ENCODE data around the gene SLC50A1.

SLC50A1 gene

GRCh38 chr1:155135415-155136028 lies at the start of gene SLC50A1:
Gene SLC50A1 (plus strand): TSS chr1:155135852. CDS start chr1:155135912, 60 bp downstream.
- DNase-seq = peak; percentile 60

DNA sequence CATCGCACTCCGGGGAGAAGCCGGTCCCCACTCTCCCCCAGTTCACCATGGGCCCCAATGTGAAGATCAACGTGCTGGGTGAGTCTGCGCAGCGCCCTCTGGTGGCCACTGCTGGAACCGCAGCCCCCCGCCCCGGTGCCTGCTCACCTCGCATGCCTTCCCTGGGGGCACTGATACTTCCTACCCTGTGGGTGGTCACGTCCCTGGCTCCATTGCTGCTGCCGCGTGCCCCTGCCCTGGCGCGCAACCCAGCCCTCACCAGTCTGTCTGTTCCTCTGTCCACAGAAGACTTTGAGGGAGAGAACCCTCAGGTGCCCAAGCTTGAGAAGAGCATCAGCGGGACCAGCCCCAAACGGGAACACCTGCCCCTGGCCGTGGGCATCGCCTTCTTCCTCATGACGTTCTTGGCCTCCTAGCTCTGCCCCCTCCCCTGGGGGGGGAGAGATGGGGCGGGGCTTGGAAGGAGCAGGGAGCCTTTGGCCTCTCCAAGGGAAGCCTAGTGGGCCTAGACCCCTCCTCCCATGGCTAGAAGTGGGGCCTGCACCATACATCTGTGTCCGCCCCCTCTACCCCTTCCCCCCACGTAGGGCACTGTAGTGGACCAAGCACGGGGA lies 49.4 kb upstream of the SLC50A1 start:
- no peak for DNase-seq

DNA sequence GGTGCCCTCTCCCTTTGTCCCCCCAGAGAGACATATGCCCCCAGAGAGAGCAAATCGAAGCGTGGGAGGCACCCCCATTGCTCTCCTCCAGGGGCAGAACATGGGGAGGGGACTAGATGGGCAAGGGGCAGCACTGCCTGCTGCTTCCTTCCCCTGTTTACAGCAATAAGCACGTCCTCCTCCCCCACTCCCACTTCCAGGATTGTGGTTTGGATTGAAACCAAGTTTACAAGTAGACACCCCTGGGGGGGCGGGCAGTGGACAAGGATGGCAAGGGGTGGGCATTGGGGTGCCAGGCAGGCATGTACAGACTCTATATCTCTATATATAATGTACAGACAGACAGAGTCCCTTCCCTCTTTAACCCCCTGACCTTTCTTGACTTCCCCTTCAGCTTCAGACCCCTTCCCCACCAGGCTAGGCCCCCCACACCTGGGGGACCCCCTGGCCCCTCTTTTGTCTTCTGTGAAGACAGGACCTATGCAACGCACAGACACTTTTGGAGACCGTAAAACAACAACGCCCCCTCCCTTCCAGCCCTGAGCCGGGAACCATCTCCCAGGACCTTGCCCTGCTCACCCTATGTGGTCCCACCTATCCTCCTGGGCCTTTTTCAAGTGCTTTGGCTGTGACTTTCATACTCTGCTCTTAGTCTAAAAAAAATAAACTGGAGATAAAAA lies 48.7 kb upstream of the SLC50A1 start:
- DNase-seq = no peak

GRCh38 chr1:155091071-155092051 lies 44.3 kb upstream of the SLC50A1 start:
- DNase-seq = no peak

DNA sequence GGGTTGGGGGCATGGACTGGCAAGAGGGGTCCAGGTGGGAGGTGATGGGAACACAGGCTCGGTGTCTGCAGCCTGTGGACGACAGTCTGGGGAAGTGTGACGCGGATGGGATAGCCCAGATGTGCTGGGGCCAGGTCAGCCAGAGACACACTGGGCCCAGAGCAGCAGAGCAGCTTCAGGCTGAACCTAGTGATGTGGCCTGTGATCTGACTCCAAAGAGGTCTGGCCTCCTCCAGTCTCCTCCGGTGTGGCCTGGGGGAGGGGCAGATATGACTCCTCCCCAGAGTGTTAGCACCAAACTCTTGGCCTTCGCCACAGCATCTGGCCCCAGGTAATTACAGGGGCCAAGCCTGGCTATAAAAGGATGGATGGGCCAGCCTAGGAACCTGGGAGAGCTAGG lies 43.5 kb upstream of the SLC50A1 start:
- DNase-seq = no peak

DNA sequence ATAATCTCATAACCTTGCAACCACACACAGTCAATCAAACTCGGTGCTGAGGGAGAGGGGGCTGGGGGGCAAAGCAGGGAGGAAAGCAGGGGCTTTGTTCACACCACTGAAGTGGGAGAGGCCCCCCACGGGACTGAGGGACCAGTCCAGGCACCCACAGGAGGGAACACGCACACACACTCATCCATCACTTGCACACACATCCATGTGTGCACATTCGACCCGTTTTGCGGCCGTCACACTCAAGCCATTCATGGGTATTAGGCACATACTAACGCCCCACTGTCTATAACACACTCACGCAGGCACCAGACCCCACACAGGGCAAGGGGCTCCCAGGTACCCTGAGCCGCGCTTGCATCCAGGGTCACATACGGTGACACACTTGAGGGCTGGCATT lies 43.0 kb upstream of the SLC50A1 start:
- DNase-seq = no peak

GRCh38 chr1:155093911-155094621 lies 41.6 kb upstream of the SLC50A1 start:
- DNase-seq = peak; percentile 34

GRCh38 chr1:155094622-155094948 lies 41.1 kb upstream of the SLC50A1 start:
- DNase-seq = no peak

- DNase-seq = no peak
Measured at GRCh38 chr1:155099331-155099730, 36.3 kb upstream of the SLC50A1 start.

- no peak for DNase-seq
Measured at GRCh38 chr1:155103325-155103724, 32.3 kb upstream of the SLC50A1 start.

DNA sequence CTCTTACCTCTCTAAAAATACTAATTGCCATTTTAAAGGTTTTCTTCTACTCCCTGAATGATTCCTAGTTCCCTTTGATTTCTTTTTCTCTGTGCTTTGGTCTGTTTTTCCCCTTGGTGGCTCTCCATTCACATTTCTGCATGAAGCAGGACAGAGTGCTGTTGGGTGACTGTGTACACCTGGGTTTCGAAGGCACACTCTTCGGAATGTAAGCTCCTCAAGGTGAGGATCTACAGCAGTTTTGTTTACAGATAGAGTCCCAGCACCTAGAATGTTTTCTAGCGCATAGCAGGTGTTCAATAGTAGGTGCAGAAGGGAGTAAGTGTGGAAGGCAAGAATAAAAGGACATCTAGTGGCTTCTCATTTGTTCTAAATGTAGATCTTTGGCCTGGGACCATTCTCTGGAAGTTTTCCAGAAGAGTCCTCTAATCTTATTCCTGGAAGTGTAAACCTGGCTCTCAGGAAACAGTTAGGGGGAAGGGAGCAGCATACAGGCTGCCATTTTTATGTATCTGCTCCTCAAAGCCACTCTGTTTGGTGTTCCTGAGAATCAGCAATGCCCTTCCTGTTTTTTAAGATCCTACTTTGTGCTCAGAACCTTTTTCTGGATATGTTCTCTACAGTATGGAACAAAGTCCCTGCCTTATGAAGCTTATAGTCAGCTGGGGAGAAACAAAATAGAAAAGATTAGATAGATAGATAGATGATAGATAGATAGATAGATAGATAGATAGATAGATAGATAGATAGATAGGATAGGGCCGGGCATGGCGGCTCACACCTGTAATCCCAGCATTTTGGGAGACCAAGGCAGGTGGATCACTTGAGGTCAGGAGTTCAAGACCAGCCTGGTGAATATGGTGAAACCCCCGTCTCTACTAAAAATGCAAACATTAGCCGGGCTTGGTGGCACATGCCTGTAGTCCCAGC lies 30.8 kb upstream of the SLC50A1 start:
- DNase-seq = no peak

DNA sequence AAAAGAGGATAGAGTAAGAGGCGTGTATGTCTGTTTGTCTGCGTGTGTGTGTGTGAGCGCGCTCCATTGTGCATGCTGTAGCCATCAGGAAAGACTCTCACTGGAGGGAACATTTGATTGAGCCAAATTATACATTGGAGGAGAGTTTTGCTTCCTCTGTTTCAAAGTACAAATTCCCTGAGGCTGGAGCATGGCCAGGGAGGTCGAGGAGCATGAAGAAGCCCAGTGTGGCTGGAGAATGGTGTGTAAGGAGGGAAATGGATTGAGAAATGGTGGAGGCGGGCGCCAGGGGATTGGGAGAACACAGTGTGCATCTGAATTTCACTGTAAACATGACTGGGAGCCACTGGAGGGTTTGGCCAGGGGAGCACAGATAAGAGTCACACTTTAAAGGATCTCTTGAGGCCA lies 30.0 kb upstream of the SLC50A1 start:
- DNase-seq = no peak

DNA sequence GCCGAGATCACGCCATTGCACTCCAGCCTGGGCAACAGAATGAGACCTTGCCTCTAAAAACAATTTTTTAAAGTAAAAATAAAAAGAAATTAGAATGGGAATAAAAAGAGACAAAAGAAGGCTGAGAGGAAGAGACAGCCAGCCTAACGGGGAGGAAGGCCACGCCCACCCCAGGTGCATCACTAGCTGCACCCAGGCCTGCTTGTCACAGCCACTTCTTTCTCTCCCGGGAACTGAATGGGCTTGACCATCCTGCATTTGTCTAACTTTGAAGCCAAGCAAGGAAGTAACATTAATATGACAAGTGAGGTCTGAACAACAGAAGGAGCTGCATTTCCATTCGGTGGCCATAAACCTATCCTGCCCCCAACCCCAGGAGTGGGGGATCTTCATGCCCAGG lies 28.8 kb upstream of the SLC50A1 start:
- no peak for DNase-seq

DNA sequence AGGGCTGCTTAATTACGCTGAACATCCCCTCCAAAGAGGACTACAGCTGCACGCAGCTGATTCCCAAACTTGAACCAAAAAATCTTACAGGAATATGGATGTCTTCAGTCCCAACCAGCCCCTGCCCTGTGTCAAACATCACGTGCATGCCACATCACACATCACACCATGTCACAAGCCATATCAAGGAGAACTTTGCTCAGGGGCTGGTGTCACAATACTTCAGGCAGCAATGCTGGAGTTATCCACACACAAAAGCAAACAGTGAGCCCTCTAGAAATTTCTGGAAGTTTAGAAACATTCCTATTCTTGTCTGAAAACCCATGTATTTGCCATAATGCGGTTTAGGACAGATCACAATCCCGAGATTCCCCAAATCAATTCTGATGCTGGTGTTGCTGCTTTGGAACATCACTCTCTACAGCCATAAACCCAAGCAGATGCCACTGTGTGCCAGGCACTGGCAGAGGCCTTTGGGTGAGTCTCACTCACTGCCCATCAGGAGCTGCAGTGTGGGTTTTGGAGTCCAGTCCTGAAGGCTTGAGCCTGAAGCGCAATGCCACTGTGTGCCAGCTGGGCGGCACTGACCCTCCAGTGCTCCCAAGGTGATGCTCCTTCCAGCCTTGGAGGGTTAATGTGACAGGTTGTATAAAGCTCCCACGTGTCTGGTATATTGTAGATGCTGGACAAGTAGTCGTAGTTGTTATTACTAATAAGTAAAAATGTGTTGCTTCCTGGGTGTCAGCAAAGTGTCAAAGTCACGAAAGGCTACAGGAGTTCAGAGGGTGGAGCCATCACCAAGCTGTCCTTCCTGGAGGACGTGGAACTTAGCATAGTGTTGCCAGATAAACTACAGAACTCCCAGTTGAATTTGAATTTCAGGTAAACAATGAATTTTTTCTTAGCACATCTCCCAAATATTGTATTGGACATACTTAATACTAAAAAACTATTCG lies 28.1 kb upstream of the SLC50A1 start:
- no peak for DNase-seq

DNA sequence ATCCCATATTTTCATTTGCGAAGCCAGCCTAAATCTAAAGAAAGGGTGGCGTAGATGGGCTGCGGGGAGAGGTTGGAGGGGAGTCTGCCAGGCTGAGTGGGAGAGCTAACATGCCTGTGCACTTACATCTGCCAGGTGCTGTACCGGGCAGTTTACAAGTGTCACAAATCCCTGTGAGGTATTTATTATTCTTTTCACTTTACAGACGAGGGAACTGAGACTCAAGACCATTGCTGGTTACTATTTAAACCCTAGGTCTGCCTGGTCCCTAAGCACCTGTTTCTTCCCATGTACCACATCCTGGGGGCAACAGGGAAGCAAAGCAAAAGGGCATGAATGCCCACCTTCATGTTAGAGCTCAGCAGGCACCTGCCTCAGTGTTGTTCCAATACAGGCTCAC lies 27.4 kb upstream of the SLC50A1 start:
- no peak for DNase-seq

- DNase-seq = no peak
Measured at GRCh38 chr1:155110381-155110780, 25.3 kb upstream of the SLC50A1 start.

DNA sequence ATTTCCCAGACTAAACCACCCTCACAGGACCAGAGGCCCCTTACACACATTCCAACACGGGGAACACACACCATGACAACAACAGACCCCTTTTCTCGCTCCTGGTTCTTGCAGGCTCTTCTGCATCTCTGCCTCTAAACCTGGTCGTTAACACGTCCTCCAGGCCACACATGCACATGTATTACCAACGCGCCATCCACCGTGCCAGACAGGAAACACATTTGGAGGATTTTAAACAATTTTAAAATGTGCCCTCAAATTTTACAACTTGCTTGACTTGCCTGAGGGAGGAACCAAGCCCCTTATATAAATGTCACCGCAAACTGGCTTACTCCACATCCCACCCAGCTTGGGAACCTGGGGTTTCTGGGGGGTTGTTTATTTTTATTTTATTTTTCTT lies 24.8 kb upstream of the SLC50A1 start:
- no peak for DNase-seq

DNA sequence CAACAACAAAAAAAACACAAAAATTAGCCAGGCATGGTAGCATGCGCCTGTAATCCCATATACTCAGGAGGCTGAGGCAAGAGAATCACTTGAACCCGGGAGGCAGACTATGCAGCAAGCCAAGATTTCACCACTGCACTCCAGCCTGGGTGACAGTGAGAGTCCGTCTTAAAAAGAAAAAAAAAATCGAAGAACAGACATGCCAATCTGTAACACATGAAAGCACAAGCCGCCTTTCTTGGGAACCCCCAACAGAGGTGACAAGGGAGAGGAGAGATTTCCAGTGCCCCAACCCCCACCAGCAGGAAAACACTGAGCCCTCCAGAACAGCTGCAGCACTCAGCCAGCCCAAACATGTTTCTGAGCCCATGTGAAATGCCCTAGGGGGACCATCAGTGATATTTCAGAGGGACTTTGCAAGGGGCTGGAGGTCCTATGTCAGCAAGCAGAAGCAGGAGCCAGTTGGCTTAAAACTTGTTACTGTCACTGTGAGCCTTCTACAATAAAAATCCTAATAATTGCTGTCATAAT lies 22.1 kb upstream of the SLC50A1 start:
- no peak for DNase-seq

DNA sequence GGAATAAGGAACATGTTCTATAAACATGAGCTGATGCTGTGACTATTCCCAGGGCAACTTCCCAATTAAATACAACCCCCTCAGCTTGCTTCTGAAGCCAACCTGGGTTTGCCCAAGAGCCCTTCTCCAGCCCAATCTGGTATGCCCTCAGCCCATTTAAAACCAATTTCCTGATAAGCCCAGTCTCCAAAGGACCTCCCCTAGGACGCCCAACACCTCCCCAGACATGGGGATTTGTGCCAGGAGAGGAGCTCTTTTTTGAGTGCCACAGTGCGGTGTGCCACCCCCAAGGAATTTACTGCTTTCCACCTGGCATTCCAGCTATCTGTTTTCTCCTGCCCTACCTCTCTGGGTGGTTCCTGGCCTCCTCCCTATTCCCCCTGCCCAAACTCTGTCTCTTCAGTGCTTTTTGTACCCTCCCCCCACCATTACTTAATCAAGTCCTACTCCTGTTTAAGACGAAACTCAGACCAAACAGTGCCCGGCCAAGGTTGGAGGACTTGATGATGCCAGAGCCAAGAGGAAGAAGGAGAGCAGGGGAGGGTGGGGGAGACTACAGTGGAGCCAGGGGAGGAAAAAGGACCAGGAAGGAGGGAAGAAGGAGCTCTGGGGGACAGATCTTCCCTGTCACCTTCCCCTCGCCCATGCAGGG lies 19.4 kb upstream of the SLC50A1 start:
- DNase-seq = no peak

GRCh38 chr1:155117610-155118009 lies 18.0 kb upstream of the SLC50A1 start:
- DNase-seq = no peak
